ENCODE measurements around the gene MLST8. TPM values are rescaled to one million over a fixed set of nuclear protein-coding genes. Genes with fewer than 3 reads are reported as not detected.

The MLST8 gene
- total RNA-seq, 2 experiments from 2014 or later, result 22.9 to 26.4 TPM

GRCh38 chr16:2175454-2175853 lies 29.8 kb upstream of the MLST8 start:
- no peaks in the 10 kb centered on the region for H3K9me3 Mint-ChIP-seq
- TF ChIP-seq, protein P1, sequence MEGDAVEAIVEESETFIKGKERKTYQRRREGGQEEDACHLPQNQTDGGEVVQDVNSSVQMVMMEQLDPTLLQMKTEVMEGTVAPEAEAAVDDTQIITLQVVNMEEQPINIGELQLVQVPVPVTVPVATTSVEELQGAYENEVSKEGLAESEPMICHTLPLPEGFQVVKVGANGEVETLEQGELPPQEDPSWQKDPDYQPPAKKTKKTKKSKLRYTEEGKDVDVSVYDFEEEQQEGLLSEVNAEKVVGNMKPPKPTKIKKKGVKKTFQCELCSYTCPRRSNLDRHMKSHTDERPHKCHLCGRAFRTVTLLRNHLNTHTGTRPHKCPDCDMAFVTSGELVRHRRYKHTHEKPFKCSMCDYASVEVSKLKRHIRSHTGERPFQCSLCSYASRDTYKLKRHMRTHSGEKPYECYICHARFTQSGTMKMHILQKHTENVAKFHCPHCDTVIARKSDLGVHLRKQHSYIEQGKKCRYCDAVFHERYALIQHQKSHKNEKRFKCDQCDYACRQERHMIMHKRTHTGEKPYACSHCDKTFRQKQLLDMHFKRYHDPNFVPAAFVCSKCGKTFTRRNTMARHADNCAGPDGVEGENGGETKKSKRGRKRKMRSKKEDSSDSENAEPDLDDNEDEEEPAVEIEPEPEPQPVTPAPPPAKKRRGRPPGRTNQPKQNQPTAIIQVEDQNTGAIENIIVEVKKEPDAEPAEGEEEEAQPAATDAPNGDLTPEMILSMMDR (IDR thresholded peaks at IDR 0.05), result no peak
- H3K4me3 Mint-ChIP-seq, result no peak overlapping the region
- Histone ChIP-seq H3K27me3 (ENCODE audit: control insufficient read depth in 1 of 2, insufficient read depth in 2 of 2, low read length in 2 of 2) (no peaks in the 10 kb centered on the region), H3K27ac (ENCODE audit: low read depth in 1 of 2, low read length in 2 of 2) (no peak overlapping the region), H3K9me3 (ENCODE audit: control insufficient read depth in 1 of 2, insufficient read depth in 1 of 2, low read length in 2 of 2) (no peaks in the 10 kb centered on the region), H3K4me3 (ENCODE audit: low read length) (no peak overlapping the region), H3K4me1 (ENCODE audit: insufficient read depth, low read length) (no peaks in the 10 kb centered on the region), H3K36me3 (ENCODE audit: insufficient read depth, low read length) (peaks cover 44% of the 10 kb centered on the region)
- ATAC-seq (ENCODE audit: poor library complexity), result no peak
- no peak for DNase-seq
- no peaks in the 10 kb centered on the region for H3K27me3 Mint-ChIP-seq
- H3K4me1 Mint-ChIP-seq (ENCODE audit: low read depth), result no peaks in the 10 kb centered on the region
- H3K36me3 Mint-ChIP-seq (ENCODE audit: low read depth), result peaks cover 9% of the 10 kb centered on the region
- ChIA-PET CTCF (no interaction called here), POLR2A (no interaction called here)
- no peak overlapping the region for H3K27ac Mint-ChIP-seq
- intact Hi-C loops (cut with DNase I, micrococcal nuclease), result no loop called here

GRCh38 chr16:2176047-2176446 lies 29.2 kb upstream of the MLST8 start:
- ATAC-seq (ENCODE audit: poor library complexity) (no peak), DNase-seq (no peak)
- H3K36me3 ChIP-seq (ENCODE audit: insufficient read depth, low read length), result peaks cover 40% of the 10 kb centered on the region
- no peaks in the 10 kb centered on the region for H3K9me3 ChIP-seq (ENCODE audit: control insufficient read depth in 1 of 2, insufficient read depth in 1 of 2, low read length in 2 of 2)
- H3K27ac ChIP-seq (ENCODE audit: low read depth in 1 of 2, low read length in 2 of 2), result no peak overlapping the region
- no peak overlapping the region for H3K4me3 Mint-ChIP-seq
- H3K4me3 ChIP-seq (ENCODE audit: low read length), result no peak overlapping the region
- no peaks in the 10 kb centered on the region for H3K4me1 ChIP-seq (ENCODE audit: insufficient read depth, low read length)
- H3K27ac Mint-ChIP-seq, result no peak overlapping the region
- H3K9me3 Mint-ChIP-seq, result no peaks in the 10 kb centered on the region
- ChIA-PET POLR2A (no interaction called here), CTCF (interaction anchor here (0.6 kb wide), 1 partner anchor 879 kb away, joined by 4 read pairs; no protein-coding TSS in a partner anchor)
- no peaks in the 10 kb centered on the region for H3K27me3 Mint-ChIP-seq
- peaks cover 9% of the 10 kb centered on the region for H3K36me3 Mint-ChIP-seq (ENCODE audit: low read depth)
- intact Hi-C loops (cut with DNase I, micrococcal nuclease), result no loop called here
- no peaks in the 10 kb centered on the region for H3K27me3 ChIP-seq (ENCODE audit: control insufficient read depth in 1 of 2, insufficient read depth in 2 of 2, low read length in 2 of 2)
- TF ChIP-seq, protein P1 (IDR thresholded peaks at IDR 0.05), result no peak
- H3K4me1 Mint-ChIP-seq (ENCODE audit: low read depth), result no peaks in the 10 kb centered on the region

GRCh38 chr16:2177101-2177500 lies 28.2 kb upstream of the MLST8 start:
- Mint-ChIP-seq H3K4me3 (no peak overlapping the region), H3K4me1 (ENCODE audit: low read depth) (no peaks in the 10 kb centered on the region), H3K27me3 (no peaks in the 10 kb centered on the region), H3K9me3 (no peaks in the 10 kb centered on the region), H3K27ac (no peak overlapping the region), H3K36me3 (ENCODE audit: low read depth) (peaks cover 9% of the 10 kb centered on the region)
- Histone ChIP-seq H3K27ac (ENCODE audit: low read depth in 1 of 2, low read length in 2 of 2) (no peak overlapping the region), H3K4me1 (ENCODE audit: insufficient read depth, low read length) (no peaks in the 10 kb centered on the region), H3K27me3 (ENCODE audit: control insufficient read depth in 1 of 2, insufficient read depth in 2 of 2, low read length in 2 of 2) (no peaks in the 10 kb centered on the region), H3K9me3 (ENCODE audit: control insufficient read depth in 1 of 2, insufficient read depth in 1 of 2, low read length in 2 of 2) (no peaks in the 10 kb centered on the region), H3K4me3 (ENCODE audit: low read length) (no peak overlapping the region), H3K36me3 (ENCODE audit: insufficient read depth, low read length) (peaks cover 33% of the 10 kb centered on the region)
- intact Hi-C loops (cut with DNase I, micrococcal nuclease), result no loop called here
- ATAC-seq (ENCODE audit: poor library complexity) (no peak), DNase-seq (no peak)
- TF ChIP-seq, protein P1 (IDR thresholded peaks at IDR 0.05), result no peak
- ChIA-PET POLR2A (no interaction called here), CTCF (no interaction called here)
